Heart left ventricle (tissue), 13 donors: ENCODE measurements around the gene STX8.

Experiments used
- CTCF ChIP-seq, 12 donors: fragments of 200-600 bp; sonication (generic) in 4 of 12; IDR thresholded peaks; one replicate each; pipeline versions ENCODE4 v1.5.0 to v1.8.0; 2018 to 2022; ENCODE audit warnings: antibody characterized with exemption in 12 of 12, mild to moderate bottlenecking in 5 of 12
- POLR2A ChIP-seq, 2 donors: fragments of 450-650 bp; IDR thresholded peaks; one replicate each; pipeline ENCODE4 v1.6.1; 2017; ENCODE audit warnings: antibody characterized with exemption in 2 of 2, mild to moderate bottlenecking in 2 of 2, moderate library complexity in 2 of 2
- donor health status: ischemic (EF 13 %, LVEDD 7.1; RV severe dilation, severe dysfunction).
- donor health status: DM: no; HTN: yes; CAD: no.
- donor health status: DM: no; HTN: no; CAD: no.
- donor health status: ischemic (EF 25% LVEDD 6.9; RV normal size, moderate dysfunction).
- donor health status: ischemic (EF 25% LVEDD 5.7; RV mildly dilated, moderate dysfunction).
- donor health status: ischemic (EF 35%, LVEDD 5.7; RV mildly dilated, moderate dysfunction).
- donor health status: nonischemic (EF 11% LVEDD 7.7; RV severe dilation, severe dysfunction).
- donor health status: DM: yes; HTN: yes; CAD: no.
- donor health status: PGD.
- donor health status: ischemic (EF 29% LVEDD 5.4; RV normal size, mild dysfunction).
- donor health status: nonischemic (EF 23%, LVEDD 6.1; RV moderate dilation, normal function).

DNA sequence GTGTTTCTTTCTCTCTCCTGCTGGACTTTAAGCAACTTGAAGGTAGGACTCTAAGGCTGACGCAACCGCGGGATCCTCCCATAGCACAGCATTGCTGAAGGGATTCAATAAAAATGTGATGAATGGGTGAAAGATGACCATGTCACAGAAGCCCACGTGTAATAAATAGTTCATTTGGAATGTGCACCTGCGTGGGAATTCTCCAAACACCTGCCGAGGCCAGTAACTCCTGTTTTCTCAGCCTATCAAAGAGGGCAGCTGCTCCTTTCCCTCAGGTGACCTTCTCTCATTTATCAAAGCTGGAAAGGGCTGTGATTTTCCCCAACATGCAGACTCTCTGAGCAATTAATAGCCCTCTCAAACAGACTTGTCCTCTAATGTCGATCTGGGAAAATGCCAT, 235.7 kb downstream of the STX8 start:
- TF ChIP-seq CTCF (IDR thresholded peaks at IDR 0.05) (no peak), POLR2A (IDR thresholded peaks at IDR 0.05) (no peak)
